Ascending aorta (tissue), 2 donors: Measurements from ENCODE around the gene SKI. TPM values are rescaled to one million over a fixed set of nuclear protein-coding genes. Genes with fewer than 3 reads are reported as not detected.

Source experiments
- DNase-seq, 2 donors: peaks; one replicate each; pipeline ENCODE4 v3.0.0-alpha.2; 2019; ENCODE audit warnings: low spot score in 2 of 2
- H3K27ac ChIP-seq, 2 donors: fragments of 200-600 bp; sonication (generic); one replicate each; pipeline ENCODE4 v1.5.1; 2016 to 2017; ENCODE audit warnings: mild to moderate bottlenecking in 1 of 2
- H3K27me3 ChIP-seq: fragments of 200-600 bp; sonication (generic); one replicate; pipeline ENCODE4 v1.5.1; 2017
- H3K36me3 ChIP-seq, 2 donors: fragments of 200-600 bp; sonication (generic); one replicate each; pipeline ENCODE4 v1.5.1; 2016
- H3K4me1 ChIP-seq, 2 donors: fragments of 200-600 bp; sonication (generic); one replicate each; pipeline ENCODE4 v1.5.1; 2016 to 2017; ENCODE audit warnings: mild to moderate bottlenecking in 1 of 2
- H3K4me3 ChIP-seq, 2 donors: fragments of 200-600 bp; sonication (generic); one replicate each; pipeline ENCODE4 v1.5.1; 2016 to 2017; ENCODE audit warnings: mild to moderate bottlenecking in 1 of 2
- H3K9me3 ChIP-seq, 2 donors: fragments of 200-600 bp; sonication (generic); one replicate each; pipeline ENCODE4 v1.5.1; 2016
- CTCF ChIP-seq, 3 experiments: fragments of 200-600 bp in 2 of 3; fragments of 450-650 bp in 1 of 3; sonication (generic) in 2 of 3; IDR thresholded peaks; one replicate each; pipeline ENCODE4 v1.5.1; 2016 to 2019; ENCODE audit warnings: antibody characterized with exemption in 3 of 3, mild to moderate bottlenecking in 1 of 3, moderate library complexity in 1 of 3
- intact Hi-C: fragments of 100-400 bp; cut with DNase I; formaldehyde crosslinking; loops from one replicate; pipeline ENCODE4 v1.15.1; 2023
- total RNA-seq: library from RNA; depleted of rRNA; stranded (reverse); fragments of >200 nt; gene quantifications from one replicate; pipeline ENCODE4 v1.1.0, GENCODE V29; 2016

SKI gene
- total RNA-seq, 1 donor from 2014 or later, result 139 TPM

DNA sequence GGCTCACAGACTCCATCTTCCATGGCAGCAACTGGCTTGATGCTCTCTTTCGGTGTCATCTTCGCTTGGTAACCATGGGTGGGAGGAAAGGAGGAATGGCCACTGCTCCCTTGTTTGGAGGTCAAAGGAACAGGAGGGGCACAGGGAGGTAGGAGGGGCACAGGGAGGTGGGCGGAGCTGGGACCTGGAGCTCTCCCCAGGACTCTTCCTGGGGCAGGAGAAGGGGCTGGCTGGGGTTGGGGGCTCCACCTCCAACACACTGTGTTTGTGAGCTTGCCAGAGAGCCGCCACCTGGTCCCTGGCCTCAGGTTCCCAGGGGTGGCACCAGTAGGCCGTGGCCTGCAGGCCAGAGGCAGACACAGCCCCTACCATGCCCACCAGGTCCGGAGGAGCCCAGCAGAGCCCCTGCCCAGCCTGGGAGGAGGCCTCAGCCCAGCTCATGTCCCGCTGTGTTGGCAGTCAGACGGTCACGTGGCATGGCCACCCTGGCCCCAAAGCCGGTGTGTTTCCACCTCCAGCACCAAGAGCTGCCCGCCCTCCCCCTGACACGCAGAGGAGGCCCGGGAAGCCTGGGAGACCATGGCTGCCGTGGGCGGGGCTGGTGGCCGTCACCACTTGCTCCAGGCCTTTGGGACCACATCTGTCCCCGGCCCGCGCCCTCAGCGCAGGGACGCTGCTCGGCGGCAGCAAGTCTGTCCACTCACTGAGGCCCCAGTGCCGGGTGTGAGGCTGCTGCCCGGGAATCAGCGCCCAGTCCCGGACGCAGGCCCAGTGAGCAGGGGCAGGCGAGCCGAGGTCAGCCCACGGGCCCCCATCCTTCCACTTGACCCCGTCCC lies 89.3 kb downstream of the SKI start:
- no peaks in the 10 kb centered on the region for H3K27me3 ChIP-seq
- no peak overlapping the region for H3K4me3 ChIP-seq
- no peaks in the 10 kb centered on the region for H3K36me3 ChIP-seq
- no peak for DNase-seq
- H3K9me3 ChIP-seq, result no peaks in the 10 kb centered on the region
- no peak for TF ChIP-seq CTCF (IDR thresholded peaks at IDR 0.05)
- H3K4me1 ChIP-seq, result peaks cover 38 to 68% of the 10 kb centered on the region in 2 donors
- intact Hi-C loops, result no loop called here
- peak overlapping the region; percentile 92 to 95 for H3K27ac ChIP-seq

- Histone ChIP-seq H3K4me1 (peaks cover 33 to 66% of the 10 kb centered on the region in 2 donors), H3K9me3 (no peaks in the 10 kb centered on the region), H3K36me3 (no peaks in the 10 kb centered on the region), H3K27ac (peak overlapping the region; percentile 92 to 95), H3K27me3 (no peaks in the 10 kb centered on the region), H3K4me3 (no peak overlapping the region)
- intact Hi-C loops, result no loop called here
- no peak for TF ChIP-seq CTCF (IDR thresholded peaks at IDR 0.05)
- no peak for DNase-seq
Observed at GRCh38 chr1:2318314-2319278, 90.5 kb downstream of the SKI start.

GRCh38 chr1:2319291-2319690 lies 91.2 kb downstream of the SKI start:
- Histone ChIP-seq H3K4me3 (no peak overlapping the region), H3K4me1 (peaks cover 28 to 59% of the 10 kb centered on the region in 2 donors), H3K27me3 (no peaks in the 10 kb centered on the region), H3K36me3 (no peaks in the 10 kb centered on the region), H3K27ac (peak overlapping the region; percentile 92 to 95), H3K9me3 (no peaks in the 10 kb centered on the region)
- no peak for DNase-seq
- no peak for TF ChIP-seq CTCF (IDR thresholded peaks at IDR 0.05)
- intact Hi-C loops, result no loop called here

GRCh38 chr1:2320006-2320405 lies 91.9 kb downstream of the SKI start:
- no peak for TF ChIP-seq CTCF (IDR thresholded peaks at IDR 0.05)
- Histone ChIP-seq H3K4me3 (no peak overlapping the region), H3K9me3 (no peaks in the 10 kb centered on the region), H3K27ac (peak overlapping the region; percentile 92 to 96), H3K27me3 (no peaks in the 10 kb centered on the region), H3K36me3 (no peaks in the 10 kb centered on the region), H3K4me1 (peaks cover 28 to 52% of the 10 kb centered on the region in 2 donors)
- no peak for DNase-seq
- intact Hi-C loops, result no loop called here

DNA sequence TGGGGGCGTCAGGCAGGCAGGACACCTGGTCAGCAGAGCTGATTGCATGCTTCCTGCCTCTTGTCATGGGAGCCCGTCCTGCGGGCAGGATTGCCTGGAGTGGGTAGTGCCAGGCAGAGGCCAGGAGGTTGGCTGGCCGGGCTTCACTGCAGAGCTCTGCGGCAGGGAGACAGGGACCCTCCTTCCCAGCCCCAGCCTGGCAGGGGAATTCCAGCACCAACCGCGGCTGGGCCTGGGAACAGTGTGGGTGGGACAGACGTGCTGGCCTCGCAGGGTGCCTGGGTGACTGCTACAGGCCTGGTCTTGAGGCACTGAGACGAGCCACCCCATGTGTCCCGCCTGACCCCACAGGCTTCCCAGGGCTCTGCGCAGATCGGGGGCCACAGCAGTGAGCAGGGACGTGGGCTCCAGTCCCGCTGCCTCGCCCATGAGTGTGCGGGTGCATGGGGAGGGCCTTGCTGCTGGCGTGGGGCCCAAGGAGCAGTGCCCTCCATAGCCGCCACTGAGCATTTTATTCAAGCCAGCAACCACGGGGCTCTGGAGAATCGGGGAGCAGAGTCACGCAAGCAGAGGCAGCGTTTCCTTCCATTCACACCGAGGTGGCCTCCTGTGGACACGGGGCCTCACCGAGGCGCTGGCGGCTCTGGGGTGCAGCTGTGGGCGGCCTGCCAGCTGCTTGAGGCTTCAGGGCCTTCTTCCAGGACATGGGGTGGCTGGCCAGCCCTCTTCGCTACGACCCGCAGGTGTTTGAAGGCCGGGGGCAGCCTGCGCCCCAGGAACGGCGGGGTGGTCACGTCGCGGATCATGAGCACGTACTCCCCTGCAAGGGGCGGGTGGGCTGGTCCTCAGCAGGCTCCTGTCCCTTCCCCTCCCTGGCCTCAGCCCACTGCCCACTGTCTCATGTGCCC lies 92.9 kb downstream of the SKI start:
- H3K4me3 ChIP-seq, result peak overlapping the region in 1 of 2 donors; percentile 54
- H3K36me3 ChIP-seq, result no peaks in the 10 kb centered on the region
- intact Hi-C loops, result no loop called here
- no peaks in the 10 kb centered on the region for H3K9me3 ChIP-seq
- H3K27me3 ChIP-seq, result no peaks in the 10 kb centered on the region
- peaks cover 24 to 44% of the 10 kb centered on the region in 2 donors for H3K4me1 ChIP-seq
- H3K27ac ChIP-seq, result peak overlapping the region; percentile 92 to 96
- TF ChIP-seq CTCF (IDR thresholded peaks at IDR 0.05), result no peak
- DNase-seq, result no peak
